KMS-11 (cell line): Measurements from ENCODE around the gene ADGRL1.

Experiments used
- H2AFZ ChIP-seq: fragments of 200-600 bp; sonication (generic); 2 replicates; pipeline ENCODE4 v1.6.1; 2016; ENCODE audit warnings: antibody characterized with exemption, mixed run types, low read depth
- H3K27ac ChIP-seq: fragments of 200-600 bp; sonication (generic); 2 replicates; pipeline ENCODE4 v1.6.1; 2016; ENCODE audit warnings: mild to moderate bottlenecking, mixed run types
- H3K27me3 ChIP-seq: fragments of 200-600 bp; sonication (generic); 2 replicates; pipeline ENCODE4 v1.6.1; 2017; ENCODE audit warnings: mild to moderate bottlenecking, low read depth, mixed run types, moderate library complexity; ENCODE audit not compliant: insufficient read depth
- H3K36me3 ChIP-seq: fragments of 200-600 bp; sonication (generic); 2 replicates; pipeline ENCODE4 v1.6.1; 2017; ENCODE audit warnings: mild to moderate bottlenecking, mixed run types; ENCODE audit not compliant: insufficient read depth
- H3K4me1 ChIP-seq: fragments of 200-600 bp; sonication (generic); 2 replicates; pipeline ENCODE4 v1.6.1; 2016; ENCODE audit warnings: mild to moderate bottlenecking, low read depth, mixed run types; ENCODE audit not compliant: poor library complexity, severe bottlenecking
- H3K4me2 ChIP-seq: fragments of 200-600 bp; sonication (generic); 2 replicates; pipeline ENCODE4 v1.7.0; 2016; ENCODE audit warnings: mild to moderate bottlenecking, mixed run types
- H3K4me3 ChIP-seq: fragments of 200-600 bp; sonication (generic); IDR thresholded peaks from 2 replicates; pipeline ENCODE4 v1.6.1; 2017; ENCODE audit warnings: low read depth, low read length, mixed read lengths; ENCODE audit not compliant: insufficient read depth
- H3K79me2 ChIP-seq: fragments of 200-600 bp; sonication (generic); 2 replicates; pipeline ENCODE4 v1.6.1; 2016; ENCODE audit warnings: low read depth, mixed run types; ENCODE audit not compliant: insufficient read depth
- H3K9ac ChIP-seq: fragments of 200-600 bp; sonication (generic); 2 replicates; pipeline ENCODE4 v1.6.1; 2016; ENCODE audit warnings: mild to moderate bottlenecking, mixed run types
- H4K20me1 ChIP-seq: fragments of 200-600 bp; sonication (generic); 2 replicates; pipeline ENCODE4 v1.6.1; 2016; ENCODE audit warnings: mild to moderate bottlenecking, mixed run types; ENCODE audit not compliant: insufficient read depth
- CTCF ChIP-seq: fragments of 200-600 bp; sonication (generic); conservative IDR thresholded peaks from 2 replicates; pipeline ENCODE4 v1.6.1; 2017; ENCODE audit warnings: low read depth, mild to moderate bottlenecking, antibody characterized with exemption, low read length, moderate library complexity, mixed read lengths

Gene ADGRL1

GRCh38 chr19:14142262-14143190 lies 63.4 kb downstream of the ADGRL1 start:
- Histone ChIP-seq H3K36me3 (no peaks in the 10 kb centered on the region), H3K27ac (no peak overlapping the region), H3K4me2 (no peak overlapping the region), H3K79me2 (no peaks in the 10 kb centered on the region), H4K20me1 (no peaks in the 10 kb centered on the region), H3K4me1 (peaks cover 8% of the 10 kb centered on the region), H3K27me3 (no peaks in the 10 kb centered on the region), H3K4me3 (no peak overlapping the region), H3K9ac (no peak overlapping the region), H2AFZ (no peak overlapping the region)
- no peak for TF ChIP-seq CTCF

DNA sequence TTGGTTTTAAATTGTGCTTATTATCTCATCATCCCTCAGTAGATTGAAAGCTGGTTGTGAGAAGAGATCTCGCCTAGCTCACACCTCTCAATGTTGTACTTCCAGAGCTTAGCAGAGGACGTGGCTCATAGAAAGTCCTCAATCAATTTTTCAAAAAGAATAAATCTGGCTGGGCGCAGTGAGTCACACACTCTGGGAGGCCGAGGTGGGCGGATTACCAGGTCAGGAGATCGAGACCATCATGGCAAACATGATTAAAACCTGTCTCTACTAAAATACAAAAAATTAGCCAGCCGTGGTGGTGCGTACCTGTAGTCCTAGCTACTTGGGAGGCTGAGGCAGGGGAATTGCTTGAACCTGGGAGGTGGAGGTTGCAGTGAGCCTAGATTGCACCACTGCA lies 64.9 kb downstream of the ADGRL1 start:
- Histone ChIP-seq H2AFZ (no peak overlapping the region), H3K4me3 (no peak overlapping the region), H3K27ac (no peak overlapping the region), H3K79me2 (no peaks in the 10 kb centered on the region), H3K4me1 (peaks cover 8% of the 10 kb centered on the region), H3K36me3 (no peaks in the 10 kb centered on the region), H3K27me3 (no peaks in the 10 kb centered on the region), H3K9ac (no peak overlapping the region), H4K20me1 (no peaks in the 10 kb centered on the region), H3K4me2 (no peak overlapping the region)
- no peak for TF ChIP-seq CTCF

GRCh38 chr19:14139944-14140343 lies 66.0 kb downstream of the ADGRL1 start:
- no peak for TF ChIP-seq CTCF
- Histone ChIP-seq H3K9ac (no peak overlapping the region), H3K79me2 (peaks cover 10% of the 10 kb centered on the region), H4K20me1 (no peaks in the 10 kb centered on the region), H3K36me3 (no peaks in the 10 kb centered on the region), H3K4me2 (no peak overlapping the region), H3K4me3 (no peak overlapping the region), H3K4me1 (peaks cover 15% of the 10 kb centered on the region), H3K27me3 (no peaks in the 10 kb centered on the region), H2AFZ (no peak overlapping the region), H3K27ac (no peak overlapping the region)

- Histone ChIP-seq H4K20me1 (no peaks in the 10 kb centered on the region), H3K27ac (no peak overlapping the region), H3K79me2 (peaks cover 20% of the 10 kb centered on the region), H3K4me3 (no peak overlapping the region), H3K4me2 (no peak overlapping the region; the same call in 1 of the 2 replicates), H2AFZ (no peak overlapping the region), H3K36me3 (no peaks in the 10 kb centered on the region), H3K9ac (no peak overlapping the region), H3K27me3 (no peaks in the 10 kb centered on the region), H3K4me1 (peaks cover 23% of the 10 kb centered on the region)
- no peak for TF ChIP-seq CTCF
Observed at GRCh38 chr19:14138576-14139265, 67.2 kb downstream of the ADGRL1 start.
